Bronchus fibroblast of lung (primary cell): Measurements from ENCODE around the gene CT45A10. TPM values are rescaled to one million over a fixed set of nuclear protein-coding genes. Genes with fewer than 3 reads are reported as not detected.

ENCODE experiments used
- total RNA-seq: library from RNA; depleted of rRNA; stranded (reverse); fragments of >200 nt; gene quantifications from 2 replicates; pipeline ENCODE4 v1.2.3, GENCODE V29; 2015

Gene CT45A10
- not detected in 2 replicates for total RNA-seq

GRCh38 chrX:135893294-135893817 is at the start of gene CT45A10, which contains the start of gene SAGE1:
Gene CT45A10 (minus strand): TSS chrX:135893444. CDS start chrX:135885344, 8,100 bp downstream.
Gene SAGE1 (plus strand): TSS chrX:135893716. CDS start chrX:135896243, 2,527 bp downstream.

DNA sequence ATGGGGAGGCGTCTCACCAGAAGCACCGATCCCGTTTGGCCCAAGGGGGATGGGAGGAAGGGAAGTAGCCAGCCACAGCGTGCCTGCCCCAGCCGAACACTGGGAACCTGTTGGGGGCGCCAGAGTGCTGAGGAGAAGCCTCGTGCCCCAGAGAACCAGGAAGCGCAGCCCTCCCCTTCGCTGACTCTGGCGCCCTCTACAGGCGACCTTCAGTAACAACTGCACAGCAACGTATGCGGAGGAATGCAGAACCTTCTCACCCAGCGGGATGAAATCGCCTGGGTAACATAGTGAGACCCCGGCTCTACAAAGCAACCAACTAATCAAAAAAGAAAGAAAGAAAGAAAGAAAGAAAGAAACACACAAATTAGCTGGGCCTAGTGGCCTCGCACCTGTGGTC is 21.5 kb downstream of the CT45A10 start, which contains the start of gene CT45A9:
Gene CT45A9 (minus strand): TSS at position 101 of the 400 bp plus-strand sequence. CDS start 3,751 bp downstream, outside the sequence.

DNA sequence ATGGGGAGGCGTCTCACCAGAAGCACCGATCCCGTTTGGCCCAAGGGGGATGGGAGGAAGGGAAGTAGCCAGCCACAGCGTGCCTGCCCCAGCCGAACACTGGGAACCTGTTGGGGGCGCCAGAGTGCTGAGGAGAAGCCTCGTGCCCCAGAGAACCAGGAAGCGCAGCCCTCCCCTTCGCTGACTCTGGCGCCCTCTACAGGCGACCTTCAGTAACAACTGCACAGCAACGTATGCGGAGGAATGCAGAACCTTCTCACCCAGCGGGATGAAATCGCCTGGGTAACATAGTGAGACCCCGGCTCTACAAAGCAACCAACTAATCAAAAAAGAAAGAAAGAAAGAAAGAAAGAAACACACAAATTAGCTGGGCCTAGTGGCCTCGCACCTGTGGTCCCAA is 38.8 kb downstream of the CT45A10 start, which contains the start of gene CT45A8:
Gene CT45A8 (minus strand): TSS at position 101 of the 400 bp plus-strand sequence. CDS start 3,755 bp downstream, outside the sequence.

DNA sequence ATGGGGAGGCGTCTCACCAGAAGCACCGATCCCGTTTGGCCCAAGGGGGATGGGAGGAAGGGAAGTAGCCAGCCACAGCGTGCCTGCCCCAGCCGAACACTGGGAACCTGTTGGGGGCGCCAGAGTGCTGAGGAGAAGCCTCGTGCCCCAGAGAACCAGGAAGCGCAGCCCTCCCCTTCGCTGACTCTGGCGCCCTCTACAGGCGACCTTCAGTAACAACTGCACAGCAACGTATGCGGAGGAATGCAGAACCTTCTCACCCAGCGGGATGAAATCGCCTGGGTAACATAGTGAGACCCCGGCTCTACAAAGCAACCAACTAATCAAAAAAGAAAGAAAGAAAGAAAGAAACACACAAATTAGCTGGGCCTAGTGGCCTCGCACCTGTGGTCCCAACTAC is 56.1 kb downstream of the CT45A10 start, which contains the start of gene CT45A7:
Gene CT45A7 (minus strand): TSS at position 101 of the 400 bp plus-strand sequence. CDS start 3,747 bp downstream, outside the sequence.

Other genes with a start within 250 kb of the CT45A10 start
- gene CT45A1, start 179.8 kb downstream of the CT45A10 start, total RNA-seq, result not detected in 2 replicates
- gene CT45A3, start 125.3 kb downstream of the CT45A10 start, total RNA-seq, result not detected in 2 replicates
- not detected in 2 replicates for gene CT45A5, start 107.9 kb downstream of the CT45A10 start, total RNA-seq
- not detected in 2 replicates for gene CT45A6, start 90.7 kb downstream of the CT45A10 start, total RNA-seq
- not detected in 2 replicates for gene CT45A2, start 73.4 kb downstream of the CT45A10 start, total RNA-seq
- not detected in 2 replicates for gene CT45A7, start 56.2 kb downstream of the CT45A10 start, total RNA-seq
- not detected in 2 replicates for gene CT45A8, start 38.9 kb downstream of the CT45A10 start, total RNA-seq
- gene CT45A9, start 21.6 kb downstream of the CT45A10 start, total RNA-seq, result not detected in 2 replicates
- gene SAGE1, start 272 bp upstream of the CT45A10 start, total RNA-seq, result not detected in 2 replicates
- 15.0 and 17.3 TPM in 2 replicates for gene MMGT1, start 80.5 kb upstream of the CT45A10 start, total RNA-seq
- gene SLC9A6, start 92.0 kb upstream of the CT45A10 start, total RNA-seq, result 15.0 and 16.1 TPM in 2 replicates